ENCODE data around the gene RECK.

GRCh38 chr9:36021968-36022367 lies 14.7 kb upstream of the RECK start:
- TF ChIP-seq, protein P1, sequence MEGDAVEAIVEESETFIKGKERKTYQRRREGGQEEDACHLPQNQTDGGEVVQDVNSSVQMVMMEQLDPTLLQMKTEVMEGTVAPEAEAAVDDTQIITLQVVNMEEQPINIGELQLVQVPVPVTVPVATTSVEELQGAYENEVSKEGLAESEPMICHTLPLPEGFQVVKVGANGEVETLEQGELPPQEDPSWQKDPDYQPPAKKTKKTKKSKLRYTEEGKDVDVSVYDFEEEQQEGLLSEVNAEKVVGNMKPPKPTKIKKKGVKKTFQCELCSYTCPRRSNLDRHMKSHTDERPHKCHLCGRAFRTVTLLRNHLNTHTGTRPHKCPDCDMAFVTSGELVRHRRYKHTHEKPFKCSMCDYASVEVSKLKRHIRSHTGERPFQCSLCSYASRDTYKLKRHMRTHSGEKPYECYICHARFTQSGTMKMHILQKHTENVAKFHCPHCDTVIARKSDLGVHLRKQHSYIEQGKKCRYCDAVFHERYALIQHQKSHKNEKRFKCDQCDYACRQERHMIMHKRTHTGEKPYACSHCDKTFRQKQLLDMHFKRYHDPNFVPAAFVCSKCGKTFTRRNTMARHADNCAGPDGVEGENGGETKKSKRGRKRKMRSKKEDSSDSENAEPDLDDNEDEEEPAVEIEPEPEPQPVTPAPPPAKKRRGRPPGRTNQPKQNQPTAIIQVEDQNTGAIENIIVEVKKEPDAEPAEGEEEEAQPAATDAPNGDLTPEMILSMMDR (conservative IDR thresholded peaks at IDR 0.05; ENCODE audit: low read length): no peak
- no peak for TF ChIP-seq EZH2phosphoT487 (IDR thresholded peaks at IDR 0.05; ENCODE audit: borderline replicate concordance)
